GM12892 (cell line): Measurements from ENCODE around the gene EXD3.

Experiments
- POLR2A ChIP-seq: IDR thresholded peaks from 2 replicates; pipeline ENCODE4 v1.6.1; 2011; ENCODE audit warnings: low read depth, low read length, control low read depth
- POLR2AphosphoS5 ChIP-seq: IDR thresholded peaks from 2 replicates; pipeline ENCODE4 v1.6.1; 2011; ENCODE audit warnings: low read depth, low read length, control low read depth

GRCh38 chr9:137349471-137350033 lies 73.4 kb downstream of the EXD3 start:
- TF ChIP-seq POLR2A = no peak
- no peak for TF ChIP-seq POLR2AphosphoS5
